ENCODE measurements around the gene IQCK. TPM values are rescaled to one million over a fixed set of nuclear protein-coding genes. Genes with fewer than 3 reads are reported as not detected.
"Not testable (repeated sequence)": the region's sequence is repeated elsewhere in the genome, so short reads cannot be mapped to it uniquely, and the experiment has no call there.

Gene IQCK
- total RNA-seq, 2 experiments from 2014 or later = 1.6 to 2.1 TPM

DNA sequence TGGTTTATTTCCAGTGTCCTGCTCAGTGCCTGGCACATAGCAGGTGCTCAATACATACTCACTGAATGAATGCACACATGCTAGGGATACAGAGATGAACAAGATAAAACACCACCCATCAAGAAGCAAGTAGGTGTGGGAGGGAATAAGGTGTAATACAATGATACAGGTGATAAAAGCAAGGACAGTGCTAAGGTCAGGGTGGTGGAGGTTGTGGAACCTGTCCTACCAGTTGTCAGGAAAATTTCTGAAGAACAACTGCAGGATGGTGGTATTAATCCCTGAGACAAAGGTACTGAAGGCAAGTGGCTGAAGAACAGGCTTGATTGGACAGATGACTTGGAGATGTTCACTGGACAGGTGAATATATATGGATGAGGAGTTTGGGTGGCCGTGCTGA, 1.9 kb upstream of the IQCK start:
- Mint-ChIP-seq H3K4me3 (no peak overlapping the region), H3K27me3 (no peaks in the 10 kb centered on the region), H3K27ac (no peak overlapping the region), H3K4me1 (peaks cover 14% of the 10 kb centered on the region), H3K9me3 (no peaks in the 10 kb centered on the region), H3K36me3 (peaks cover 8% of the 10 kb centered on the region)
- DNase-seq (no peak), ATAC-seq (ENCODE audit: low read depth) (no peak)
- POLR2A ChIA-PET = no interaction called here

DNA sequence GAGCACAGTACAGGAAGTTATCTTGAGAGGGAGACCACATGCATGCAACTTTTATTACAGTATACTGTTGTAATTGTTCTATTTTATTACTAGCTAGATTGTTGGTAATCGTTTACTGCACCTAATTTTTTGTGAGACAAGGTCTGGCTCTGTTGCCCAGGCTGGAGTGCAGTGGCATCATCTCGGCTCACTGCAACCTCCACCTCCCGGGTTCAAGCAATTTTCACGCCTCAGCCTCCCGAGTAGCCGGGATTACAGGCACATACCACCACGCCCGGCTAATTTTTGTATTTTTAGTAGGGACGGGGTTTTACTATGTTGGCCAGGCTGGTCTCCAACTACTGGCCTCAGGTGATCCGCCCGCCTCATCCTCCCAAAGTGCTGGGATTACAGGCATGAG, 1.3 kb upstream of the IQCK start:
- not testable (repeated sequence) for H3K27ac Mint-ChIP-seq; H3K27me3 Mint-ChIP-seq; DNase-seq; ATAC-seq (ENCODE audit: low read depth); H3K36me3 Mint-ChIP-seq; H3K9me3 Mint-ChIP-seq
- POLR2A ChIA-PET = interaction anchor here (1.7 kb wide), 1 partner anchor 18 kb away, joined by 6 read pairs; no protein-coding TSS in a partner anchor
- Mint-ChIP-seq H3K4me3 (peak overlapping the region; percentile 90), H3K4me1 (peaks cover 16% of the 10 kb centered on the region)

DNA sequence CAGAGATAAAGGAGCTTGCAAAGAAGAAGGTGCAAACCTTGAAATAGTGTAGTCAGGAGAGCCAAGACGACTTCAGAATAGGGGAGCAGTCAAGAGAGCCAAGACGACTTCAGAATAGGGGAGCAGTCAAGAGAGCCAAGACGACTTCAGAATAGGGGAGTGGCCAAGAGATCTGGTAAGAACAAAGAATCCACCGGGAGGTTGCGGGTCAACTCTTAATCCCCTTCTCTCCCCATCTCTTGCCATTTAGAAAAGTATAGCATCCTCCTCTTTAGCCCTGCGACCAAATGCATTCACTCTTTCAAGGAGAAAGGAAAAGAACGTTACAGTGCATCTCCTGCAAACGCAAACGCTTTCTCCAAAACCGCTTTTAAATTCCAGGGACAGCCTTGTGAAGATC, 757 bp upstream of the IQCK start:
- ATAC-seq (ENCODE audit: low read depth) (no peak), DNase-seq (no peak)
- no peaks in the 10 kb centered on the region for H3K27me3 Mint-ChIP-seq
- H3K4me1 Mint-ChIP-seq = peaks cover 18% of the 10 kb centered on the region
- no peaks in the 10 kb centered on the region for H3K9me3 Mint-ChIP-seq
- peak overlapping the region; percentile 79 for H3K27ac Mint-ChIP-seq
- peaks cover 9% of the 10 kb centered on the region for H3K36me3 Mint-ChIP-seq
- H3K4me3 Mint-ChIP-seq = peak overlapping the region; percentile 90
- POLR2A ChIA-PET = interaction anchor here (1.0 to 1.7 kb wide), 4 partner anchors 19 to 162 kb away, joined by 3 to 10 read pairs (median 4); partner anchors contain the start of gene VPS35L

DNA sequence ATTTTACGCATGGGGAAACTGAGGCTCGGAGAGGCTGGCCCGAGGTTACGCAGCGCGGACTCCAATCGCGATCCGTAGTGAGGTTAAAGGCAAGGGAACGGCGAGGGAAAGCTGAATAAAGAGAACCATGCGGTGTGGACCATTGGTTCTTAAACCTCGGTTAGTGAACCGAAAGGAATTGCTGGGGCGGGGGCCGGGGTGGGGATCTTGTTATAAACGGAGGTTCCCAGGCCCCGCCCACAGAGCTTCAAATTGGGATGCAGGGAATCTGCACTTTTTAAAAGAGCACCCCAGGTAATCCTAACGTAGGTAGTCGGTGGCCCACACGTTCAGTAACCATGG, 524 bp downstream of the IQCK start:
- POLR2A ChIA-PET = interaction anchor here (1.0 to 1.6 kb wide), 4 partner anchors 22 to 194 kb away, joined by 3 to 10 read pairs (median 3); partner anchors contain the start of gene VPS35L
- no peaks in the 10 kb centered on the region for H3K27me3 Mint-ChIP-seq
- H3K4me3 Mint-ChIP-seq = peak overlapping the region; percentile 90
- H3K4me1 Mint-ChIP-seq = peaks cover 18% of the 10 kb centered on the region
- H3K9me3 Mint-ChIP-seq = no peaks in the 10 kb centered on the region
- H3K36me3 Mint-ChIP-seq = peaks cover 10% of the 10 kb centered on the region
- DNase-seq (no peak), ATAC-seq (ENCODE audit: low read depth) (no peak)
- no peak overlapping the region for H3K27ac Mint-ChIP-seq

DNA sequence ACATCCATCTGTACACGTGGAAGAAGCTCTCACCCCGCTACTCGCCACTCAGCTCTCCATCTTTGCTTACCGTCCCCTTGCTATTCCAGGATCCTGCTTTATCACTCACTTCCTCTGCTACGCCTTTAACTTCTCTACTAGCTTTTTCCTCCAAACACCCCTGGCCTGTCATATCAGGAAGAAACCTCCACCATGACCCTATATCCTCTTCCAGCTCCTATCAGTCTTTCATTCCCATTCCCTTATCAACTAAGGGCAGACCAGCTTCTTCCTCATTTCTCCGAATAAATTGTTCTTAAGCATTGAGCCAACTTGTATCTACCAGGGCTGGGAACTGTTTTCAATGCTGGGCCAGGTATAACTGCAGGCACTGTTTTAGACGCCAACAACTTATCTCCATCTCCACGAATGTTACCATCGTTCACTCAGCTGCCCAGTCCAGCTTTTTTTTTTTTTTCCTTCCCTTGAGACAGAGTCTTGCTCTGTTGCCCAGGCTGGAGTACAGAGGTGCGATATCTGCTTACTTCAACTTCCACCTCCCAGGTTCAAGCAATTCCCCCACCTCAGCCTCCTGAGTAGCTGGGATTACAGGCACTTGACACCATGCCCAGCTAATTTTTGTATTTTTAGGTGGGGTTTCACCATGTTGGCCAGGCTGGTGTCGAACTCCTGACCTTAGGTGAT, 4.3 kb downstream of the IQCK start:
- peaks cover 2% of the 10 kb centered on the region for H3K36me3 Mint-ChIP-seq
- H3K27me3 Mint-ChIP-seq = no peaks in the 10 kb centered on the region
- no peaks in the 10 kb centered on the region for H3K9me3 Mint-ChIP-seq
- no peak overlapping the region for H3K4me3 Mint-ChIP-seq
- no peak for DNase-seq
- ATAC-seq (ENCODE audit: low read depth) = no peak
- no peak overlapping the region for H3K27ac Mint-ChIP-seq
- POLR2A ChIA-PET = interaction anchor here (0.5 kb wide), 1 partner anchor 9 kb away, joined by 3 read pairs; no protein-coding TSS in a partner anchor
- H3K4me1 Mint-ChIP-seq = peaks cover 10% of the 10 kb centered on the region

DNA sequence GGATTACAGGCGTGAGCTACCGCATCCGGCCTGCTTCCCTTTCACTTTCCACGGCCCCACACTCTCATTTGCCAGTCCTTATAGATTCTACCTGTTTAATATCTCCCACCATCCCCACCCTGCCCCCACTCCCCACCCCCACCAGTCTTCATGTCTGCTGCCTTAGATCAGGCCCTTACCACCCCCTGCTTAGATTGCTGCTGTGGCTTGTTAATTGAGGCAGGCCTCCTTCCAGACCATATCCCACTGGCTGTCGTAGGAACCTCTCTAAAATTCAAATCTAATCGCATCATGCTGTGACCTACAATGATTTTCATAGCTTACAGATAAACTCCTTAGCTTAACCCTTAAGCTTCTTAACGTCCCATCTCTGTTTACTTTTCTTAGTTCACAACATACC, 4.9 kb downstream of the IQCK start:
- Mint-ChIP-seq H3K36me3 (peaks cover 2% of the 10 kb centered on the region), H3K27me3 (no peaks in the 10 kb centered on the region), H3K9me3 (no peaks in the 10 kb centered on the region), H3K4me1 (peaks cover 10% of the 10 kb centered on the region), H3K27ac (no peak overlapping the region), H3K4me3 (no peak overlapping the region)
- no peak for ATAC-seq (ENCODE audit: low read depth)
- POLR2A ChIA-PET = no interaction called here
- no peak for DNase-seq

- no peak for ATAC-seq (ENCODE audit: low read depth)
- H3K4me3 Mint-ChIP-seq = no peak overlapping the region
- H3K27me3 Mint-ChIP-seq = peaks cover 2% of the 10 kb centered on the region
- no peaks in the 10 kb centered on the region for H3K9me3 Mint-ChIP-seq
- DNase-seq = no peak
- no peaks in the 10 kb centered on the region for H3K36me3 Mint-ChIP-seq
- peaks cover 7% of the 10 kb centered on the region for H3K4me1 Mint-ChIP-seq
- POLR2A ChIA-PET = no interaction called here
- no peak overlapping the region for H3K27ac Mint-ChIP-seq
These were observed 10.5 kb downstream of the IQCK start for GRCh38 chr16:19728636-19728965.

DNA sequence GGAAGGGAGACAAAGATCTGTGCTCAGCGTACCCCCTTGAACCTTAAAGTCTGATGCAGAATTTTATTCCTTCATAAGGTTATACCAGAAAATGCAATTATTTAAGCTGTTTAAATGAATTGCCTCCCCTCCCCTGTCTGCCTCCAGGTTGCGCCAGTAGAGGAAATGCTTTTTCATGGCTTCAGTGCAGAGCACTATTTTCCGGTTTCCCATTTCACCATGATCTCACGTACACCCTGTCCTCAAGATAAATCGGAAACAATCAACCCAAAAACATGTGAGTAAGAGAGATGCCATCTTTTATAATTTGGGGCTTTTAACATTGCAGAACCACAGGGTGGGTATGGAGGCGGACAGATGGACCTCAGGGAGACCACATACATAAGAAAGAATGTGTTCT, 15.5 kb downstream of the IQCK start:
- ATAC-seq (ENCODE audit: low read depth) (no peak), DNase-seq (no peak)
- Mint-ChIP-seq H3K27ac (no peak overlapping the region), H3K4me3 (no peak overlapping the region), H3K27me3 (peaks cover 2% of the 10 kb centered on the region), H3K9me3 (no peaks in the 10 kb centered on the region), H3K36me3 (no peaks in the 10 kb centered on the region), H3K4me1 (no peaks in the 10 kb centered on the region)
- POLR2A ChIA-PET = interaction anchor here (0.6 kb wide), 1 partner anchor 181 kb away, joined by 3 read pairs; no protein-coding TSS in a partner anchor

DNA sequence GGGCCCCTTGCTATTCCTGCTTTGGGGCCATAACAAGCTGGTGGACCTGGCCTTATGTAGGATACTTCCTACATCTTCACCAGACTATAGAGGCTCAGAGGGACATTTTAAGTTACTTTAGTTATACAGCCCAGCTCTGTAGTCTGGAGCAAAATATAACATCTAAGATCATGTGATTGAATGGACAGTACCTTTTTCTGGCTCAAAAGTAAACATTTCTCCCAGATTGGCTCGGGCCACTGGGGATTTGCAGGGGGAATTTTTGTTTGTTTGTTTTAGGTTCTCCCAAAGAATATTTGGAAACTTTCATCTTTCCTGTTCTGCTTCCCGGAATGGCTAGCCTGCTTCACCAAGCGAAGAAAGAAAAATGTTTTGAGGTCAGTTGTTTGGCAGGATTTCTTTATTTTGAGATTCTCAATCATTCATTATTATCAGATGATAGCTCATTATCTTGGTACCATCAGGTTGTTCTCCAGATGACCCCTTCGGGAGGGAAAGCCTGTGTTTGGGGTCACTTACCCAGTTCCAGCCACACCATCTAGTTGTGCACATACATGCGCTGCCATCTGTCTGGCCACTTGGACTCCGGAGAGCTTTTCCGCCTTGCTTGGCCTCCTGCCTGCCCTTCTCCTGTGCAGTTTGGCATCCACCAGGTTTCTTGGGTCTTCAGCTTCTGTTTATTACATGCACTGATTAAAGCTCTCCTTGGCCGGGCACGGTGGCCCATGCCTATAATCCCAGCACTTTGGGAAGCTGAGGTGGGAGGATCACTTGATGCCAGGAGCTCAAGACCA, 17.2 kb downstream of the IQCK start:
- H3K9me3 Mint-ChIP-seq = no peaks in the 10 kb centered on the region
- no peaks in the 10 kb centered on the region for H3K27me3 Mint-ChIP-seq
- DNase-seq = no peak
- ATAC-seq (ENCODE audit: low read depth) = no peak
- no peaks in the 10 kb centered on the region for H3K36me3 Mint-ChIP-seq
- POLR2A ChIA-PET = no interaction called here
- no peak overlapping the region for H3K4me3 Mint-ChIP-seq
- H3K4me1 Mint-ChIP-seq = no peaks in the 10 kb centered on the region
- no peak overlapping the region for H3K27ac Mint-ChIP-seq

- ATAC-seq (ENCODE audit: low read depth) = no peak
- Mint-ChIP-seq H3K36me3 (no peaks in the 10 kb centered on the region), H3K27ac (no peak overlapping the region), H3K9me3 (no peaks in the 10 kb centered on the region), H3K27me3 (no peaks in the 10 kb centered on the region), H3K4me3 (no peak overlapping the region), H3K4me1 (no peaks in the 10 kb centered on the region)
- DNase-seq = no peak
- POLR2A ChIA-PET = no interaction called here
These were observed 19.4 kb downstream of the IQCK start for GRCh38 chr16:19737306-19738038.

DNA sequence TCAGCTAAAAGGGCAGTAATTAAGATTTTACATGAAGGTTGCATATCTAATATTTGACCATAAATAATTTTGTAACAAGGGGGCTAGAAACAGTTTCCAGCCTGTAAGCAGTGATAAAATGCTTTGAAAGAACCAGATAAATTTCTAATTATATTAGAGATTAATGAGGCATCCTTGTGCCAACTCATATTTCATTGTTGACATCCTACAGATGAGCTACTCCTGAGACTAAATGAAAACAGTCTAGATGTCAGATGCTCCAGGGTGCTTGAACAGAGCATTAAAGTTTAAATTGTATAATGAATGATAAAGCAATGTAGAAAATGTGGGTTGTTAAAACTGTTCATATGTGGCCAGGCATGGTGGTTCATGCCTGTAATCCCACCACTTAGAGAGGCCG, 23.3 kb downstream of the IQCK start:
- ATAC-seq (ENCODE audit: low read depth) (no peak), DNase-seq (no peak)
- no peak overlapping the region for H3K27ac Mint-ChIP-seq
- H3K27me3 Mint-ChIP-seq = no peaks in the 10 kb centered on the region
- POLR2A ChIA-PET = no interaction called here
- H3K9me3 Mint-ChIP-seq = no peaks in the 10 kb centered on the region
- H3K4me1 Mint-ChIP-seq = no peaks in the 10 kb centered on the region
- H3K4me3 Mint-ChIP-seq = no peak overlapping the region
- no peaks in the 10 kb centered on the region for H3K36me3 Mint-ChIP-seq

GRCh38 chr16:19743816-19744159, 25.7 kb downstream of the IQCK start:
- H3K27ac Mint-ChIP-seq = no peak overlapping the region
- POLR2A ChIA-PET = no interaction called here
- no peaks in the 10 kb centered on the region for H3K36me3 Mint-ChIP-seq
- no peaks in the 10 kb centered on the region for H3K4me1 Mint-ChIP-seq
- no peak for ATAC-seq (ENCODE audit: low read depth)
- no peak overlapping the region for H3K4me3 Mint-ChIP-seq
- H3K27me3 Mint-ChIP-seq = no peaks in the 10 kb centered on the region
- no peaks in the 10 kb centered on the region for H3K9me3 Mint-ChIP-seq
- DNase-seq = no peak

- ATAC-seq (ENCODE audit: low read depth) = no peak
- Mint-ChIP-seq H3K4me3 (no peak overlapping the region), H3K9me3 (no peaks in the 10 kb centered on the region), H3K36me3 (no peaks in the 10 kb centered on the region), H3K4me1 (no peaks in the 10 kb centered on the region), H3K27me3 (no peaks in the 10 kb centered on the region), H3K27ac (no peak overlapping the region)
- DNase-seq = no peak
- POLR2A ChIA-PET = no interaction called here
These were observed 26.6 kb downstream of the IQCK start for GRCh38 chr16:19744670-19745069.

Measured in activated naive CD8-positive, alpha-beta T cell treated with anti-CD3 and anti-CD28 coated beads, Interleukin-2, amount 10 ng/mL, durations not matched to agents 7 days and 5 days (primary cell).